RWPE2 (cell line): ENCODE measurements around the gene SIGLEC12.

Experiments
- ATAC-seq: fragments of 200-7000 bp; cut with Tn5 transposase; 3 replicates; pipeline ENCODE4 v1.9.1; 2021; ENCODE audit warnings: low read depth
- DNase-seq: peaks from one replicate; pipeline ENCODE4 v3.0.0-alpha.2; 2020; ENCODE audit warnings: low spot score
- H3K27ac ChIP-seq: fragments of 450-650 bp; 2 replicates; pipeline ENCODE4 v1.5.1; 2017; ENCODE audit warnings: mild to moderate bottlenecking; ENCODE audit not compliant: poor library complexity, severe bottlenecking
- H3K27me3 ChIP-seq: fragments of 250-450 bp; sonication (Bioruptor Pico); 2 replicates; pipeline ENCODE4 v1.5.1; 2021; ENCODE audit warnings: mild to moderate bottlenecking, moderate library complexity; ENCODE audit not compliant: insufficient read depth, poor library complexity, severe bottlenecking
- H3K36me3 ChIP-seq: fragments of 250-450 bp; sonication (Bioruptor Pico); 2 replicates; pipeline ENCODE4 v1.5.1; 2020; ENCODE audit warnings: low read depth, mild to moderate bottlenecking, moderate library complexity
- H3K4me1 ChIP-seq: fragments of 250-450 bp; sonication (Bioruptor Pico); 2 replicates; pipeline ENCODE4 v1.5.1; 2021; ENCODE audit warnings: mild to moderate bottlenecking, moderate library complexity; ENCODE audit not compliant: insufficient read depth, poor library complexity, severe bottlenecking
- H3K4me3 ChIP-seq: fragments of 250-450 bp; sonication (Bioruptor Pico); 2 replicates; pipeline ENCODE4 v1.5.1; 2021; ENCODE audit warnings: mild to moderate bottlenecking, moderate library complexity; ENCODE audit not compliant: severe bottlenecking
- H3K9me3 ChIP-seq: fragments of 250-450 bp; sonication (Bioruptor Pico); 2 replicates; pipeline ENCODE4 v1.5.1; 2021; ENCODE audit warnings: mild to moderate bottlenecking, moderate library complexity; ENCODE audit not compliant: severe bottlenecking
- TF ChIP-seq, protein P1 (sequence below): fragments of 450-650 bp; IDR thresholded peaks from one replicate; pipeline ENCODE4 v1.5.1; 2017; ENCODE audit warnings: mild to moderate bottlenecking, moderate library complexity; ENCODE audit not compliant: poor library complexity, severe bottlenecking

Gene SIGLEC12

DNA sequence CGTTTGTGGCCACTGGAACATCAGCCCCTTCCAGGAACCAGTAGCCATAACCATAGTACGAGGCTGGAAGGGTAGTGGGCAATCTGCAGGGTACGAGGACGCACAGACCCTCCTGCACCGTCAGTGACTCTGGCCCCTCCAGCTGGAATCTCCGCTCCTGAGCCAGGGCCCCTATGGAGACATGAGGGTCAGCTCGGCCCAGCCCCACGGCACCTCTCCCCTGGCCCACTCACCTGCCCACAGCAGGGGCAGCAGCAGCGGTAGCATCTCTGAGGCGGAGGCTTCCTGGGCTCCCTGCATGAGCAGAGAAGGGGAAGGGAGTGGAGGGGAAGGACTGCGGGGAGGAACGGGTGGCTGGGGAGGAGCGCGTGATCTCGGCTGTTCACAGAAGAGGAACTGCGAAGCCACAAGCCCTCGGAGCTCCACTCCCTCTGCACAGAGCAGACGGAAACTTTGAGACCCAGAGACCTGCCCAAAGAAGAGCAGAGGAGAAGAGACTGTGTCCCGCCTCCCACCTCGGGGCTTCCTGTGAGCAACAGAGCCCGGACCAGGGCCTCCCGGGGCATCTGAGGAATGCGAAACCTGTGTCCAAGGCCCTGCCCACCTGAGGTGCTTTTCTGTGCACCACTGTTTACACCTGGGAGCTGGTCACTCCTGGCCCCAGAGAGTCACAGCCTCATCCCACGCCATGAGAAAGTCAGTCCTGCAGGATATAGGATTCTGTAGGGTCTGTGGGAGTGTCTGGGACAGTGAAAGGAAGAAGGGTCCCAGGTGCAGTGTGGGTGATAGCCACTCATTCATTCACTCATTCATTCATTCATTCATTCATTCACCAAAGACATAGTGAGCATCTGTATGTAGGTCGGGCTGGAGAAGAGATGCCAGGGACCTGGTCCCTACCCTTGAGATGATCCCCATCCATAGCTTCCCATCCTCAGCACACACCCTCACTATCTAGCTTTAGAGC is 30.0 kb upstream of the SIGLEC12 start, which contains the start of gene SIGLEC6:
SIGLEC6 (minus strand) TSS at position 322 of the 967 bp plus-strand sequence; CDS start at position 300, 22 bp downstream.
- no peaks in the 10 kb centered on the region for H3K36me3 ChIP-seq
- no peak within 1 kb of the TSS for H3K27ac ChIP-seq
- H3K4me1 ChIP-seq: no peaks in the 10 kb centered on the region
- H3K4me3 ChIP-seq: no peak within 1 kb of the TSS
- DNase-seq (no peak), ATAC-seq (no peak)
- no peaks in the 10 kb centered on the region for H3K9me3 ChIP-seq
- H3K27me3 ChIP-seq: peaks cover 42% of the 10 kb centered on the region
- TF ChIP-seq, protein P1, sequence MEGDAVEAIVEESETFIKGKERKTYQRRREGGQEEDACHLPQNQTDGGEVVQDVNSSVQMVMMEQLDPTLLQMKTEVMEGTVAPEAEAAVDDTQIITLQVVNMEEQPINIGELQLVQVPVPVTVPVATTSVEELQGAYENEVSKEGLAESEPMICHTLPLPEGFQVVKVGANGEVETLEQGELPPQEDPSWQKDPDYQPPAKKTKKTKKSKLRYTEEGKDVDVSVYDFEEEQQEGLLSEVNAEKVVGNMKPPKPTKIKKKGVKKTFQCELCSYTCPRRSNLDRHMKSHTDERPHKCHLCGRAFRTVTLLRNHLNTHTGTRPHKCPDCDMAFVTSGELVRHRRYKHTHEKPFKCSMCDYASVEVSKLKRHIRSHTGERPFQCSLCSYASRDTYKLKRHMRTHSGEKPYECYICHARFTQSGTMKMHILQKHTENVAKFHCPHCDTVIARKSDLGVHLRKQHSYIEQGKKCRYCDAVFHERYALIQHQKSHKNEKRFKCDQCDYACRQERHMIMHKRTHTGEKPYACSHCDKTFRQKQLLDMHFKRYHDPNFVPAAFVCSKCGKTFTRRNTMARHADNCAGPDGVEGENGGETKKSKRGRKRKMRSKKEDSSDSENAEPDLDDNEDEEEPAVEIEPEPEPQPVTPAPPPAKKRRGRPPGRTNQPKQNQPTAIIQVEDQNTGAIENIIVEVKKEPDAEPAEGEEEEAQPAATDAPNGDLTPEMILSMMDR: no peak

DNA sequence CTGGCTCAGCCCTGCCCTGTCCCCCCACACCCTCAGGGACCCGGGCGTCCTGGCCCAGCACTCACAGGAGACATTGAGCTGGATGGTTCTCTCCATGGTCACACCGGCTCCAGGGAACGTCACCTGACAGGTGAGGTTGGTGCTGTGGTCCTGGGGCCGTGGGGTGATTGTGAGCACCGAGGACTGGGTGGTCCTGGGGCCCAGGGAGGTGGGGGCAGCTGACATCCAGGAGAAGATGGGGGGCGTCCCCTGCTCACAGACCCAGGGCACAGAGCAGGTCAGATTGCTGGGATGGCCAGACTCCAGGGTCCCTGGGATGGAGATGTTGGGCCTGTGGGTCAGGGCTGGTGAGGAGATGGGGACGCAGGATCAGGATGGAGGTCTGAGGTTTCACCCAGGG is 29.0 kb upstream of the SIGLEC12 start:
- no peak for DNase-seq
- H3K4me1 ChIP-seq: no peaks in the 10 kb centered on the region
- H3K4me3 ChIP-seq: no peak overlapping the region
- H3K27me3 ChIP-seq: peaks cover 39% of the 10 kb centered on the region
- ATAC-seq: no peak
- no peaks in the 10 kb centered on the region for H3K36me3 ChIP-seq
- H3K9me3 ChIP-seq: no peaks in the 10 kb centered on the region
- TF ChIP-seq, protein P1: no peak
- H3K27ac ChIP-seq: no peak overlapping the region

DNA sequence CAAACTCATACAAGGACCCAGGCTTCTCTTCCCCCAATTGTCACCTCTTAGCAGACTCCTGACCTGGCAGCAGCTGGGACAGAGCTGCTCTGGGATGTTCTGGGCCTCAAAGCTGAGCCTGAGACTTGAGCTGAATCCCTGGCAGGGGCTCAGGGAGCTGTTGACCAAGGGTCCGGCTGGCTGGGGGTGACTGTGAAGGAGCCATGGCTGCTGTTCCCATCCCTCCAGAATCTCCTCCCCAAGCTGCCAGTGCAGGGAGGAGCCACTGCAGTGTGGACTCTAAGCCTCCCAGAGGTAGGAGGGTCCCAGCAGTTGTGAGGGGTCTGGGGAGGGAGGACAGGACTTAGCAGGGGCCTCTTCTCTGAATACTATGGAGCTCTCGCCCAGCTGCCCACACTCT is 27.7 kb upstream of the SIGLEC12 start:
- TF ChIP-seq, protein P1: no peak
- DNase-seq (no peak), ATAC-seq (no peak)
- no peaks in the 10 kb centered on the region for H3K9me3 ChIP-seq
- no peaks in the 10 kb centered on the region for H3K4me1 ChIP-seq
- no peak overlapping the region for H3K4me3 ChIP-seq
- no peaks in the 10 kb centered on the region for H3K36me3 ChIP-seq
- H3K27ac ChIP-seq: no peak overlapping the region
- peaks cover 30% of the 10 kb centered on the region for H3K27me3 ChIP-seq

DNA sequence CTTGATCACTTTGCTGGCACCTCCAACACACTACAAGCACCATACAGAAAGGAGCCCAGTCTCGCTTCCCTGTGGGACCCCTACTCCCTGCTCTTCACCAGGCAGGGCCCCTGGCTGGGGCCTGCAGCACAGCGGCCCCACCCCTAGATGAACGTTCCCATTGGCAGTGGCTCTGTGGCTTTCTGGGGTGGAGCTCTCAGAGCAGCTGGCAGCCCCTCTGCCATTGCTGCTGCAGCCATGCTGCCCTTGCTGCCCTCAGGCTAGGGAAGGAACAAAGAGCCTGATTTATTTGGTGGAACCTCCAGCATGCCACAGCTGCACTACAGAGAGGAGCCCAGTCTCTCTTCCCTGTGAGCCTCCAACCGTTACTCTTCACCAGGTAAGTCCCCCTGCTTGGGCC is 24.1 kb upstream of the SIGLEC12 start:
- ATAC-seq (no peak), DNase-seq (no peak)
- Histone ChIP-seq H3K27ac (no peak overlapping the region), H3K4me1 (no peaks in the 10 kb centered on the region), H3K27me3 (no peaks in the 10 kb centered on the region), H3K9me3 (no peaks in the 10 kb centered on the region), H3K4me3 (no peak overlapping the region), H3K36me3 (no peaks in the 10 kb centered on the region)
- TF ChIP-seq, protein P1: no peak
